Duodenal mucosa (tissue), 2 donors: ENCODE measurements around the gene RAB3IP.
A peak's percentile ranks its signal among the peaks of the same experiment; 100 is the strongest.

Experiments used
- H3K27ac ChIP-seq: one replicate; pipeline ENCODE4 v1.7.0; 2013; ENCODE audit warnings: low read depth, low read length
- H3K27me3 ChIP-seq, 2 donors: one replicate each; pipeline ENCODE4 v1.7.0; 2013; ENCODE audit warnings: low read length in 2 of 2, control low read depth in 1 of 2; ENCODE audit not compliant: insufficient read depth in 2 of 2, control insufficient read depth in 1 of 2
- H3K36me3 ChIP-seq, 2 donors: one replicate each; pipeline ENCODE4 v1.7.0; 2013; ENCODE audit warnings: low read length in 2 of 2, control low read depth in 1 of 2; ENCODE audit not compliant: insufficient read depth in 2 of 2, control insufficient read depth in 1 of 2
- H3K4me1 ChIP-seq, 2 donors: one replicate each; pipeline ENCODE4 v1.7.0; 2013; ENCODE audit warnings: low read length in 2 of 2, control low read depth in 1 of 2; ENCODE audit not compliant: insufficient read depth in 2 of 2, control insufficient read depth in 1 of 2
- H3K4me3 ChIP-seq, 2 donors: one replicate each; pipeline ENCODE4 v1.7.0; 2013; ENCODE audit warnings: low read length in 2 of 2, low read depth in 1 of 2
- H3K9ac ChIP-seq, 2 donors: one replicate each; pipeline ENCODE4 v1.7.0; 2013; ENCODE audit warnings: low read length in 2 of 2, low read depth in 1 of 2
- H3K9me3 ChIP-seq, 2 donors: one replicate each; pipeline ENCODE4 v1.7.0; 2013; ENCODE audit warnings: low read length in 2 of 2, control low read depth in 1 of 2; ENCODE audit not compliant: control insufficient read depth in 1 of 2

RAB3IP gene

DNA sequence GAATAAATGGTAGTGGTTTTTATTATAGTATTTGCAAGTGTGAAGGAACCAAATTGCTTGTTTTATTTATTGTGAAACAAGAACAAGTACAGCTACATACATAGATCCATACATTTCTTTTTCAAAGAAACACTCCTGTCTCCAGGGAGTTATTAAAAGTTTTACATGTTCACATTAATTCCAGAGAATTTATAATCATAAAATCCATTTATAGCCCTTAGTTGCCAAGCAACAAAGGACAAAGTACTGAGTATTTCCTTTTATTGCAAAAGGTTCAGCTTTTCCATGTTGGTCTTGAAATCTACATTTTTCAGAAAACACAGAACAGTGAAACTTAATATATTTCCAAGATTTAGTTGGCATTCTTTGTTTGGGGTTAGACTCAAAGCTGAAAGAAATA lies 95.9 kb downstream of the RAB3IP start:
- Histone ChIP-seq H3K9me3 (no peaks in the 10 kb centered on the region), H3K27ac (no peak overlapping the region), H3K4me1 (peaks cover 45 to 72% of the 10 kb centered on the region in 2 donors), H3K4me3 (peak overlapping the region; percentile 44 to 46), H3K27me3 (no peaks in the 10 kb centered on the region), H3K36me3 (no peaks in the 10 kb centered on the region), H3K9ac (no peak overlapping the region)

DNA sequence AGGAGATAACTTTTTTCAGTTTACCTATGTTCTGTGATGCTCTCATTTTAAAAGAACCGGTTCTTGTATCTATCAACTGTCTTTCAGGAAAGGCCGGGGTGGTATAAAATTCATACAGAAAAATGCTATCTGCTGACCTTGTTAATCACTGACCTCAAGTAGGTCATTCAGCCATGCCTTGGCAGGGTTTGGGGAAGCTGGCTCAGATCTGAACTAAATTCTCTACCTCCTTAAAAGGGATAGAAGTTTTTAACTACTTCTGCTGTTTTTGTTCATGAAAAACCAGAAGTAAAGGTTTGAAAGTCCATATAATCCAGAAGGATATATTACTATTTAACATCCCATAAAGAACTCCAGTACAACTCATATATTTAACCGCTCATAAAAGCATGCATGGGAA lies 96.4 kb downstream of the RAB3IP start:
- H3K27ac ChIP-seq: no peak overlapping the region

GRCh38 chr12:69836015-69836414 lies 97.4 kb downstream of the RAB3IP start:
- Histone ChIP-seq H3K27ac (no peak overlapping the region), H3K4me3 (peak overlapping the region in 1 of 2 donors; percentile 21), H3K27me3 (no peaks in the 10 kb centered on the region), H3K9ac (no peak overlapping the region), H3K9me3 (no peaks in the 10 kb centered on the region), H3K36me3 (no peaks in the 10 kb centered on the region), H3K4me1 (peaks cover 57 to 81% of the 10 kb centered on the region in 2 donors)

More for the DNA sequence above, 96.4 kb downstream of the RAB3IP start:
- H3K9ac ChIP-seq: no peak overlapping the region
- peak overlapping the region in 1 of 2 donors; percentile 46 for H3K4me3 ChIP-seq
- peaks cover 50 to 72% of the 10 kb centered on the region in 2 donors for H3K4me1 ChIP-seq
- no peaks in the 10 kb centered on the region for H3K27me3 ChIP-seq
- no peaks in the 10 kb centered on the region for H3K9me3 ChIP-seq
- H3K36me3 ChIP-seq: no peaks in the 10 kb centered on the region

- no peaks in the 10 kb centered on the region for H3K36me3 ChIP-seq
- H3K4me1 ChIP-seq: peaks cover 68 to 91% of the 10 kb centered on the region in 2 donors
- no peak overlapping the region for H3K27ac ChIP-seq
- no peaks in the 10 kb centered on the region for H3K9me3 ChIP-seq
- no peaks in the 10 kb centered on the region for H3K27me3 ChIP-seq
- H3K9ac ChIP-seq: no peak overlapping the region
- H3K4me3 ChIP-seq: peak overlapping the region in 1 of 2 donors; percentile 33
Observed at GRCh38 chr12:69837191-69837590, 98.5 kb downstream of the RAB3IP start.

DNA sequence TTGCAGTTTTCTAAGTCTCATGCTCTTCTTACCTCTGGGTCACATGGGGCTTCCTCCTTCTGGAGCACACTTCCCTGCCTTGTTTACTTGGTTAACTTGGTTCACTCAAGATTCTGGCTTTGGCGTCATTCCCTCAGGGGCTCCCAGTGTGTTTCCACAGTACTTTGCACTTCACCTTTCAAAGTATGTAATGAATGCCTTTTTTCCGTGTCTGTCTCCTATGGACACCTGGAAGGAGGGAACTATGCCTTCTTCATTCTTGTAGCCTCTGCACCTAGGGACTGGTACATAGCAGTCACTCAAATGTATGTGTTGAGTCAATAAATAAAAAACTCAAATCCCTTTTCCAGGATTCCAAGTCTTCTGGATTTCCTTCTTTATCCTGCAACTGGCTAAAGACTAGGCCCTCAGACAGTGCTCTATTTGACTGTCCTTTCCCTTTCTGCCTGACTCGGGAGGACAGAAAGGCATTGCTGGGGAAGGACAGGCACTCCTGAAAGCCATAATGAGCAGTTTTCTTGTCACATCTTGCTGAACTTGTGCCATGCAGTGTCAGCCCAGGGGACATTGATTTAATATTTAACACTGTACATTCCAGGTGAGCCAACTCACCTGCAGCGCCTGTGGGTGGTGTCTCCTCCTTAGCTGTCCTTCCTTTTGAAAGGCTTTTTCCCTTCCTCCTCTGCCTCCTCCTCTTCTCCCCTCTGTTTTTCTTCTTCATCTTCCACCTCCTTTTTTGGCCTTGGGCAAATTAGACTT lies 99.2 kb downstream of the RAB3IP start:
- peak overlapping the region in 1 of 2 donors; percentile 25 for H3K9ac ChIP-seq

GRCh38 chr12:69840727-69841126 lies 102.1 kb downstream of the RAB3IP start:
- Histone ChIP-seq H3K27ac (no peak overlapping the region), H3K9ac (no peak overlapping the region), H3K9me3 (no peaks in the 10 kb centered on the region), H3K27me3 (no peaks in the 10 kb centered on the region), H3K36me3 (no peaks in the 10 kb centered on the region), H3K4me1 (peaks cover 48 to 73% of the 10 kb centered on the region in 2 donors), H3K4me3 (peak overlapping the region in 1 of 2 donors; percentile 41)

More for the DNA sequence above, 99.2 kb downstream of the RAB3IP start:
- no peak overlapping the region for H3K27ac ChIP-seq
- H3K36me3 ChIP-seq: no peaks in the 10 kb centered on the region
- no peaks in the 10 kb centered on the region for H3K27me3 ChIP-seq
- H3K4me3 ChIP-seq: peak overlapping the region; percentile 33 to 37
- H3K9me3 ChIP-seq: no peaks in the 10 kb centered on the region
- peaks cover 71 to 92% of the 10 kb centered on the region in 2 donors for H3K4me1 ChIP-seq

GRCh38 chr12:69843608-69844007 lies 104.9 kb downstream of the RAB3IP start:
- no peaks in the 10 kb centered on the region for H3K9me3 ChIP-seq
- no peaks in the 10 kb centered on the region for H3K36me3 ChIP-seq
- no peak overlapping the region for H3K9ac ChIP-seq
- no peak overlapping the region for H3K4me3 ChIP-seq
- no peaks in the 10 kb centered on the region for H3K27me3 ChIP-seq
- H3K27ac ChIP-seq: no peak overlapping the region
- H3K4me1 ChIP-seq: peaks cover 27 to 47% of the 10 kb centered on the region in 2 donors

DNA sequence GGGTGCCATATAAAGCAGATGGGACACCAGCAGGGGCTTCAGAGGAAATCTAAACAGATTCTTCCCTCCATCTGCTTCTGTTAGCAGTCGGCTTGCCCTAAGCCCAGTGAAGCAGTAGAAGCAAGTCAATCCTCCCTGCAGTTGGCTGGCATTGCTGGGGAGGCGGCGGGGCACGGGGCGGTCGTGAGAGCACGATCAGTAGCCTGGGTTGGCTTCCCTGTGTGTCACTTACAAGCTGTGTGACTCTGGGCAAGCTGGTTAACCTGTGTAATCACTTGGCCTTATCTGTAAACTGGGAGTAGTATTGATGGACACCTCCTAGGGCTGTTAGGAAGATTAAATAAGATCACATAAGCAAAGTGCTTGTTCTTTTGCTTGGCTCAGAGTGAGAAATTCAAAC lies 105.8 kb downstream of the RAB3IP start:
- no peak overlapping the region for H3K4me3 ChIP-seq
- no peaks in the 10 kb centered on the region for H3K9me3 ChIP-seq
- H3K27me3 ChIP-seq: no peaks in the 10 kb centered on the region
- H3K36me3 ChIP-seq: no peaks in the 10 kb centered on the region
- H3K4me1 ChIP-seq: peaks cover 27 to 39% of the 10 kb centered on the region in 2 donors
- no peak overlapping the region for H3K9ac ChIP-seq
- H3K27ac ChIP-seq: no peak overlapping the region

DNA sequence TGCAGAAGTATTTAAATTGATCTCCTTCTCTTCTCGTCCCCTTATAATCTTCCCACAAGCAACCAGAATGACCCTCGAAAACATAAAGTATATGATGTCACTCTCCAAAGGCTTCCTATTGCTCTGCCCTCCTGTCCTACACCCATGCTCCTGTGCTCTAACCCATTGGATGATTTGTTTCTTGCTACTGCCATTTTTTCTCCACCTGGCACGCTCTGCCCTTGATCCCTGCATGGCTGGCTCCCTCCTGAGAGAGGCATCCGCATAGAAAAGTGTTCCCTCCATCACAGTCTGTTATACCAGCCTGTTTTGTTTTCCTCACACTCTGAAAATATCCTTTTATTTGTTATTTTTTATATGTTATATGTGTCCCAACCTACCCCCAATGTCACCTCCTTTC lies 106.2 kb downstream of the RAB3IP start:
- Histone ChIP-seq H3K4me1 (peaks cover 24 to 35% of the 10 kb centered on the region in 2 donors), H3K9me3 (peaks cover 0 to 2% of the 10 kb centered on the region in 2 donors), H3K27me3 (no peaks in the 10 kb centered on the region), H3K9ac (no peak overlapping the region), H3K36me3 (no peaks in the 10 kb centered on the region), H3K27ac (no peak overlapping the region), H3K4me3 (no peak overlapping the region)

GRCh38 chr12:69846976-69847375 lies 108.3 kb downstream of the RAB3IP start:
- Histone ChIP-seq H3K9ac (no peak overlapping the region), H3K4me1 (peaks cover 5 to 16% of the 10 kb centered on the region in 2 donors), H3K36me3 (no peaks in the 10 kb centered on the region), H3K27me3 (no peaks in the 10 kb centered on the region), H3K4me3 (no peak overlapping the region), H3K9me3 (peaks cover 0 to 4% of the 10 kb centered on the region in 2 donors), H3K27ac (no peak overlapping the region)
